ENCODE data around the gene NUDT11.
"Not testable (repeated sequence)": the region's sequence is repeated elsewhere in the genome, so short reads cannot be mapped to it uniquely, and the experiment has no call there.

GRCh38 chrX:51519131-51519530 lies 22.7 kb upstream of the NUDT11 start:
- TF ChIP-seq CTCF (IDR thresholded peaks at IDR 0.05; ENCODE audit: low read length); EZH2 (IDR thresholded peaks at IDR 0.05; ENCODE audit: borderline replicate concordance, low read length): not testable (repeated sequence)

Data from OCI-LY1 (cell line).